ENCODE data around the gene TPO.

TPO gene

GRCh38 chr2:1454346-1454745 is 41.1 kb downstream of the TPO start:
- Histone ChIP-seq H3K27me3 (ENCODE audit: control insufficient read depth, insufficient read depth, low read length) (no peaks in the 10 kb centered on the region), H3K9me3 (ENCODE audit: control insufficient read depth, insufficient read depth, low read length) (no peaks in the 10 kb centered on the region), H3K36me3 (ENCODE audit: control insufficient read depth, insufficient read depth, low read length) (no peaks in the 10 kb centered on the region), H3K4me1 (ENCODE audit: control insufficient read depth, insufficient read depth, low read length) (no peaks in the 10 kb centered on the region), H3K4me3 (ENCODE audit: low read depth, low read length) (no peak overlapping the region), H3K9ac (ENCODE audit: low read depth, low read length) (no peak overlapping the region)

- Histone ChIP-seq H3K4me3 (ENCODE audit: low read depth, low read length) (no peak overlapping the region), H3K4me1 (ENCODE audit: control insufficient read depth, insufficient read depth, low read length) (no peaks in the 10 kb centered on the region), H3K27me3 (ENCODE audit: control insufficient read depth, insufficient read depth, low read length) (no peaks in the 10 kb centered on the region), H3K9me3 (ENCODE audit: control insufficient read depth, insufficient read depth, low read length) (no peaks in the 10 kb centered on the region), H3K36me3 (ENCODE audit: control insufficient read depth, insufficient read depth, low read length) (no peaks in the 10 kb centered on the region), H3K9ac (ENCODE audit: low read depth, low read length) (no peak overlapping the region)
These were observed 42.2 kb downstream of the TPO start for GRCh38 chr2:1455466-1455865.

GRCh38 chr2:1458432-1458831 is 45.2 kb downstream of the TPO start:
- Histone ChIP-seq H3K9ac (ENCODE audit: low read depth, low read length) (no peak overlapping the region), H3K9me3 (ENCODE audit: control insufficient read depth, insufficient read depth, low read length) (no peaks in the 10 kb centered on the region), H3K4me3 (ENCODE audit: low read depth, low read length) (no peak overlapping the region), H3K4me1 (ENCODE audit: control insufficient read depth, insufficient read depth, low read length) (no peaks in the 10 kb centered on the region), H3K27me3 (ENCODE audit: control insufficient read depth, insufficient read depth, low read length) (no peaks in the 10 kb centered on the region), H3K36me3 (ENCODE audit: control insufficient read depth, insufficient read depth, low read length) (no peaks in the 10 kb centered on the region)

GRCh38 chr2:1459727-1460126 is 46.5 kb downstream of the TPO start:
- no peak overlapping the region for H3K4me3 ChIP-seq (ENCODE audit: low read depth, low read length)
- no peak overlapping the region for H3K9ac ChIP-seq (ENCODE audit: low read depth, low read length)

GRCh38 chr2:1460851-1461418 is 47.7 kb downstream of the TPO start:
- Histone ChIP-seq H3K9ac (ENCODE audit: low read depth, low read length) (no peak overlapping the region), H3K36me3 (ENCODE audit: control insufficient read depth, insufficient read depth, low read length) (no peaks in the 10 kb centered on the region), H3K9me3 (ENCODE audit: control insufficient read depth, insufficient read depth, low read length) (no peaks in the 10 kb centered on the region), H3K4me3 (ENCODE audit: low read depth, low read length) (no peak overlapping the region), H3K4me1 (ENCODE audit: control insufficient read depth, insufficient read depth, low read length) (no peaks in the 10 kb centered on the region), H3K27me3 (ENCODE audit: control insufficient read depth, insufficient read depth, low read length) (no peaks in the 10 kb centered on the region)

More at GRCh38 chr2:1459727-1460126, 46.5 kb downstream of the TPO start:
- H3K27me3 ChIP-seq (ENCODE audit: control insufficient read depth, insufficient read depth, low read length), result no peaks in the 10 kb centered on the region
- no peaks in the 10 kb centered on the region for H3K36me3 ChIP-seq (ENCODE audit: control insufficient read depth, insufficient read depth, low read length)
- no peaks in the 10 kb centered on the region for H3K4me1 ChIP-seq (ENCODE audit: control insufficient read depth, insufficient read depth, low read length)
- no peaks in the 10 kb centered on the region for H3K9me3 ChIP-seq (ENCODE audit: control insufficient read depth, insufficient read depth, low read length)

- no peaks in the 10 kb centered on the region for H3K27me3 ChIP-seq (ENCODE audit: control insufficient read depth, insufficient read depth, low read length)
- H3K9ac ChIP-seq (ENCODE audit: low read depth, low read length), result no peak overlapping the region
- H3K36me3 ChIP-seq (ENCODE audit: control insufficient read depth, insufficient read depth, low read length), result no peaks in the 10 kb centered on the region
- no peak overlapping the region for H3K4me3 ChIP-seq (ENCODE audit: low read depth, low read length)
- no peaks in the 10 kb centered on the region for H3K9me3 ChIP-seq (ENCODE audit: control insufficient read depth, insufficient read depth, low read length)
- H3K4me1 ChIP-seq (ENCODE audit: control insufficient read depth, insufficient read depth, low read length), result no peaks in the 10 kb centered on the region
These were observed 48.5 kb downstream of the TPO start for GRCh38 chr2:1461507-1462390.

GRCh38 chr2:1462994-1463393 is 49.7 kb downstream of the TPO start:
- Histone ChIP-seq H3K36me3 (ENCODE audit: control insufficient read depth, insufficient read depth, low read length) (no peaks in the 10 kb centered on the region), H3K4me1 (ENCODE audit: control insufficient read depth, insufficient read depth, low read length) (no peaks in the 10 kb centered on the region), H3K4me3 (ENCODE audit: low read depth, low read length) (no peak overlapping the region), H3K27me3 (ENCODE audit: control insufficient read depth, insufficient read depth, low read length) (no peaks in the 10 kb centered on the region), H3K9me3 (ENCODE audit: control insufficient read depth, insufficient read depth, low read length) (no peaks in the 10 kb centered on the region), H3K9ac (ENCODE audit: low read depth, low read length) (no peak overlapping the region)

- Histone ChIP-seq H3K9ac (ENCODE audit: low read depth, low read length) (no peak overlapping the region), H3K36me3 (ENCODE audit: control insufficient read depth, insufficient read depth, low read length) (no peaks in the 10 kb centered on the region), H3K4me3 (ENCODE audit: low read depth, low read length) (no peak overlapping the region), H3K27me3 (ENCODE audit: control insufficient read depth, insufficient read depth, low read length) (no peaks in the 10 kb centered on the region), H3K9me3 (ENCODE audit: control insufficient read depth, insufficient read depth, low read length) (no peaks in the 10 kb centered on the region), H3K4me1 (ENCODE audit: control insufficient read depth, insufficient read depth, low read length) (no peaks in the 10 kb centered on the region)
These were observed 59.1 kb downstream of the TPO start for GRCh38 chr2:1472350-1472749.

GRCh38 chr2:1476617-1477195 is 63.4 kb downstream of the TPO start:
- Histone ChIP-seq H3K9ac (ENCODE audit: low read depth, low read length) (no peak overlapping the region), H3K4me1 (ENCODE audit: control insufficient read depth, insufficient read depth, low read length) (no peaks in the 10 kb centered on the region), H3K9me3 (ENCODE audit: control insufficient read depth, insufficient read depth, low read length) (no peaks in the 10 kb centered on the region), H3K36me3 (ENCODE audit: control insufficient read depth, insufficient read depth, low read length) (no peaks in the 10 kb centered on the region), H3K27me3 (ENCODE audit: control insufficient read depth, insufficient read depth, low read length) (no peaks in the 10 kb centered on the region), H3K4me3 (ENCODE audit: low read depth, low read length) (no peak overlapping the region)

- Histone ChIP-seq H3K27me3 (ENCODE audit: control insufficient read depth, insufficient read depth, low read length) (no peaks in the 10 kb centered on the region), H3K4me3 (ENCODE audit: low read depth, low read length) (no peak overlapping the region), H3K9ac (ENCODE audit: low read depth, low read length) (no peak overlapping the region), H3K36me3 (ENCODE audit: control insufficient read depth, insufficient read depth, low read length) (no peaks in the 10 kb centered on the region), H3K9me3 (ENCODE audit: control insufficient read depth, insufficient read depth, low read length) (no peaks in the 10 kb centered on the region), H3K4me1 (ENCODE audit: control insufficient read depth, insufficient read depth, low read length) (no peaks in the 10 kb centered on the region)
These were observed 64.2 kb downstream of the TPO start for GRCh38 chr2:1477196-1478040.
